Omental fat pad (tissue), 4 donors: ENCODE data around the gene POLE4. TPM values are rescaled to one million over a fixed set of nuclear protein-coding genes. Genes with fewer than 3 reads are reported as not detected.

Source experiments
- ATAC-seq: fragments of 150-250 bp; one replicate; pipeline ENCODE4 v1.9.1; 2016; ENCODE audit warnings: mild to moderate bottlenecking, moderate library complexity; ENCODE audit not compliant: low FRiP score
- DNase-seq: peaks from one replicate; pipeline ENCODE4 v3.0.0-alpha.2; 2019; ENCODE audit warnings: low spot score
- total RNA-seq, 4 donors: library from RNA; depleted of rRNA; stranded (reverse); fragments of >200 nt; gene quantifications; one replicate each; pipeline ENCODE4 v1.1.0, GENCODE V29; 2016
- TF ChIP-seq, protein P1 (sequence below), 3 donors: fragments of 450-650 bp; IDR thresholded peaks; one replicate each; pipeline ENCODE4 v1.5.1; 2016 to 2017; ENCODE audit warnings: antibody characterized with exemption in 3 of 3, mild to moderate bottlenecking in 3 of 3, moderate library complexity in 2 of 3

The POLE4 gene
- total RNA-seq, 4 donors from 2014 or later: 21.5 to 66.7 (median 32.1) TPM

DNA sequence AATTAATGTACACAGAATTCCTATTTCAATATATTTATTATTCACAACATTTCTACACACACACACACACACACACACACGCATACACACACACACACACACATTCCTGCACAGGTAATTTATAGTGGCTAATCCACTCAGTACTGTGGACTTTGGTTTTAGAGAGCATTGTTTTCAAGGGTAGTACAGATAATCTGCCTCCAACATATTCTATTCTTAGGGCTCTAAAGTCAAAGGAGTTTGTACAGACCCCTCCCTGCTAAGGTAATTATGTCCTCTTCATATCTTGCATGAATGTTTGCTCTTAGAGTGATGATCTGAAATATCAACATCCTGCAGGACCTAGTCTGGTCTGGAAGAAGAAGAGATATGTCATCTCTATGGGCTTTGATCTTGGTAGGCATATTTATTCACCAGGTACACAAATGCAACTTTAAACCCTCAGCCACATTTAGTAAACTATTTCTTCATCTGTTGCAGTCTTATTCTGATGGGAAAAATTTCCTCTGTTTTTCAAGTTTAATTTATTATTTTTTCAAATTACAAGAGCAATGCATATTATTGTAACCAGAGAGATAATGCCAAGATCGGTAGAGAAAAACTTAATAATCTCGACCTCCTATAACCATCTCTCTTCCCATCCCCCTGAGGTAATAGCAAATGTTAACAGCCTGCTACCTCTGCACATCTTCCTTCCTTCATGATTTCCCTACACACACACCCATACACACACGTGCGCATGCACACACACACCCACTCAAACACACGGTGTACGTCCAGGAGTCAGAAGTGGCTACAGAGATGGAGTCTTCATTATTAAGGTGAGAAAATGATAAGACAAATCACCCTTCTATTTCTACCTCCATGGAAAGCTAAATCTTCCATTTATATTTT is 18.3 kb upstream of the POLE4 start:
- TF ChIP-seq, protein P1, sequence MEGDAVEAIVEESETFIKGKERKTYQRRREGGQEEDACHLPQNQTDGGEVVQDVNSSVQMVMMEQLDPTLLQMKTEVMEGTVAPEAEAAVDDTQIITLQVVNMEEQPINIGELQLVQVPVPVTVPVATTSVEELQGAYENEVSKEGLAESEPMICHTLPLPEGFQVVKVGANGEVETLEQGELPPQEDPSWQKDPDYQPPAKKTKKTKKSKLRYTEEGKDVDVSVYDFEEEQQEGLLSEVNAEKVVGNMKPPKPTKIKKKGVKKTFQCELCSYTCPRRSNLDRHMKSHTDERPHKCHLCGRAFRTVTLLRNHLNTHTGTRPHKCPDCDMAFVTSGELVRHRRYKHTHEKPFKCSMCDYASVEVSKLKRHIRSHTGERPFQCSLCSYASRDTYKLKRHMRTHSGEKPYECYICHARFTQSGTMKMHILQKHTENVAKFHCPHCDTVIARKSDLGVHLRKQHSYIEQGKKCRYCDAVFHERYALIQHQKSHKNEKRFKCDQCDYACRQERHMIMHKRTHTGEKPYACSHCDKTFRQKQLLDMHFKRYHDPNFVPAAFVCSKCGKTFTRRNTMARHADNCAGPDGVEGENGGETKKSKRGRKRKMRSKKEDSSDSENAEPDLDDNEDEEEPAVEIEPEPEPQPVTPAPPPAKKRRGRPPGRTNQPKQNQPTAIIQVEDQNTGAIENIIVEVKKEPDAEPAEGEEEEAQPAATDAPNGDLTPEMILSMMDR (IDR thresholded peaks at IDR 0.05): no peak
- no peak for DNase-seq
- no peak for ATAC-seq

GRCh38 chr2:74941284-74941683 is 17.2 kb upstream of the POLE4 start:
- no peak for DNase-seq
- no peak for ATAC-seq
- TF ChIP-seq, protein P1 (IDR thresholded peaks at IDR 0.05): no peak

DNA sequence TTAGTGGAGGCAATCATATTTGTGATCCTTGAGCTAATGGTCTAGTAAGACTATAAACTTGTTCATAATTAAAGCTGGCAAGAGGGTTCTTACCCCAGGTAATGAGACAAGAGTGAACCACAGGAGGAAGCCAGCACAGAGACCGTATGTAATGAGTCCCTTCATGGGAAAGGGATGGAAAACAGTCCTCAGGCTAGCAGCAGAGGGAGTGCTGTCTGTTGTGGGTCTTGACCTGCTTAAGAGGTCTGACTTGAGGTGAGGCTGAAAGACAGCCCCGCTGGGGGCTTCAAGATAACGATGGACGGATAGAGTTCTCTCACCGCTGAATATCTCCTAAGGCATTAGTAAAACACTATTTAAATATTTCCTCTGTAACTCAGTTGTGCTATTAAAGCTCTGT is 16.2 kb upstream of the POLE4 start:
- ATAC-seq (no peak), DNase-seq (no peak)
- TF ChIP-seq, protein P1 (IDR thresholded peaks at IDR 0.05): no peak

GRCh38 chr2:74944987-74945787 is 13.3 kb upstream of the POLE4 start:
- no peak for DNase-seq
- TF ChIP-seq, protein P1 (IDR thresholded peaks at IDR 0.05): no peak
- no peak for ATAC-seq

DNA sequence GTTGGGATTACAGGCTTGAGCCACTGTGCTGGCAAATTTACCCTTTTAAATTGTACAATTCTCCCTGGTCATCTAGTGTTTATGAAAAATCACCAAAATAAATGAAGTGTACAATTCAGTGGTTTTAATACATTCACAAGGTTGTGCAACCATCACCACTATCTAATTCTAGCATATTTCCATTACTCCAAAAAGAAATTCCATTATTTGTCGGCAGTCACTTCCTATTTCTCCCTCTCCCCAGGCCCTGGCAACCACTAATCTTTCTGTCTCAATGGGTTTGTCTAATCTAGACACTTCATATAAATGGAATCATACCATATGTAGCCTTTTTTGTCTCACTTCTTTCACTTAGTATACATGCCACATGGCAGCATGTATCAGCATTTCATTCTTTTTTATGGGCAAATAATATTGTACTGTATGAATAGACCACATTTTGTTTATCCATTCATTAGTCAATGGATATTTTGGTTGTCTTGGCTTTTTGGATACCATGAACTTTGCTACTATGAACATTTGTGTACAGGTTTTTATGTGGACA is 12.6 kb upstream of the POLE4 start:
- DNase-seq (no peak), ATAC-seq (no peak)
- TF ChIP-seq, protein P1 (IDR thresholded peaks at IDR 0.05): no peak

DNA sequence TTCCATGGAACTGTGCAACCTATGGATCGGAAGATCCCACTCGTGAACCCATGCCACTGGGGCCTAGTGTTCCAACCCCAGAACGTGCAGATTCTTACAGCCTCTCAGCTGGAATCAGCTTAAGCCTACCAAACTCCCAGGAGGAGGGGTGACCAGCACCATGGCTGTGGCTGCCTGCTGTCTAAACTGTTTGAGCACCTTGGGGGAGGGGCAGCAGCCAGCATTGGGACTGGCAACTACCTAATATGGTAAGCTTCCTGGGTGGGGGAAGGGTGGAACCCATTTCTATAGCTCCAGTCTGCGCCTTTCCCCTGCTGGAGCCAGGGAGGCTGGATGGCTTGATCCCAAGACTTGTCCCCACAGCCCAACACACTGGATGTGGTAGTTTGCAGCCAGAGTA is 10.7 kb upstream of the POLE4 start:
- TF ChIP-seq, protein P1 (IDR thresholded peaks at IDR 0.05): no peak
- DNase-seq (no peak), ATAC-seq (no peak)
